ENCODE results near the gene LRP1.

DNA sequence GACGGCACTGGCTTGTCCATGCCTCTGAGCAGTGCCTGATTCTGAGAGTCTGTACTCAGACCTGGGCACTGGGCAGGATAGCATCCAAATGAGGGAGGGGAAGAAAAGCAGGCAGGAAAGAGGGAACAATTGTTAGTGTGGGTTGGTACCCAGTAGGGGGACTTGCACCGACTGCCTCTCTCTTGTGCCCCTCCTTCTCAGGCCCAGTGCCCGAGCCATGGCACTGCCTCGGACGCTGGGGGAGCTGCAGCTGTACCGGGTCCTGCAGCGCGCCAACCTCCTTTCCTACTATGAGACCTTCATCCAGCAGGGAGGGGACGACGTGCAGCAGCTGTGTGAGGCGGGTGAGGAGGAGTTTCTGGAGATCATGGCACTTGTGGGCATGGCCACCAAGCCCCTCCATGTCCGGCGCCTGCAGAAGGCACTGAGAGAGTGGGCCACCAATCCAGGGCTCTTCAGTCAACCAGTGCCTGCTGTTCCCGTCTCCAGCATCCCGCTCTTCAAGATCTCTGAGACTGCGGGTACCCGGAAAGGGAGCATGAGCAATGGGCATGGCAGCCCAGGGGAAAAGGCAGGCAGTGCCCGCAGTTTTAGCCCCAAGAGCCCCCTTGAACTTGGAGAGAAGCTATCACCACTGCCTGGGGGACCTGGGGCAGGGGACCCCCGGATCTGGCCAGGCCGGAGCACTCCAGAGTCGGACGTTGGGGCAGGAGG lies 37.2 kb upstream of the LRP1 start:
- TF ChIP-seq, protein P1, sequence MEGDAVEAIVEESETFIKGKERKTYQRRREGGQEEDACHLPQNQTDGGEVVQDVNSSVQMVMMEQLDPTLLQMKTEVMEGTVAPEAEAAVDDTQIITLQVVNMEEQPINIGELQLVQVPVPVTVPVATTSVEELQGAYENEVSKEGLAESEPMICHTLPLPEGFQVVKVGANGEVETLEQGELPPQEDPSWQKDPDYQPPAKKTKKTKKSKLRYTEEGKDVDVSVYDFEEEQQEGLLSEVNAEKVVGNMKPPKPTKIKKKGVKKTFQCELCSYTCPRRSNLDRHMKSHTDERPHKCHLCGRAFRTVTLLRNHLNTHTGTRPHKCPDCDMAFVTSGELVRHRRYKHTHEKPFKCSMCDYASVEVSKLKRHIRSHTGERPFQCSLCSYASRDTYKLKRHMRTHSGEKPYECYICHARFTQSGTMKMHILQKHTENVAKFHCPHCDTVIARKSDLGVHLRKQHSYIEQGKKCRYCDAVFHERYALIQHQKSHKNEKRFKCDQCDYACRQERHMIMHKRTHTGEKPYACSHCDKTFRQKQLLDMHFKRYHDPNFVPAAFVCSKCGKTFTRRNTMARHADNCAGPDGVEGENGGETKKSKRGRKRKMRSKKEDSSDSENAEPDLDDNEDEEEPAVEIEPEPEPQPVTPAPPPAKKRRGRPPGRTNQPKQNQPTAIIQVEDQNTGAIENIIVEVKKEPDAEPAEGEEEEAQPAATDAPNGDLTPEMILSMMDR (IDR thresholded peaks at IDR 0.05), result no peak
- TF ChIP-seq POLR2A (IDR thresholded peaks at IDR 0.05) (no peak), POLR2AphosphoS5 (IDR thresholded peaks at IDR 0.05; ENCODE audit: insufficient read depth in 1 of 2, low read depth in 1 of 2) (no peak)

All from vagina (tissue), 2 donors.